Measurements from ENCODE around the gene RCN2.

- TF ChIP-seq POLR2A (IDR thresholded peaks at IDR 0.05; ENCODE audit: low read depth, low read length) (no peak), TAF1 (IDR thresholded peaks at IDR 0.05; ENCODE audit: low read depth, low read length) (no peak), POLR2AphosphoS5 (IDR thresholded peaks at IDR 0.05; ENCODE audit: low read depth, low read length) (no peak)
Observed at GRCh38 chr15:76941636-76942035, 10.1 kb downstream of the RCN2 start.
